Fibroblast of skin of left biceps (primary cell): ENCODE data around the gene HTT-AS.
"Not testable (repeated sequence)": the region's sequence is repeated elsewhere in the genome, so short reads cannot be mapped to it uniquely, and the experiment has no call there.

Source experiments
- DNase-seq, 2 experiments: peaks; one replicate each; pipeline ENCODE4 v3.0.0-alpha.2; 2013; ENCODE audit warnings: low read depth in 2 of 2

The HTT-AS gene

DNA sequence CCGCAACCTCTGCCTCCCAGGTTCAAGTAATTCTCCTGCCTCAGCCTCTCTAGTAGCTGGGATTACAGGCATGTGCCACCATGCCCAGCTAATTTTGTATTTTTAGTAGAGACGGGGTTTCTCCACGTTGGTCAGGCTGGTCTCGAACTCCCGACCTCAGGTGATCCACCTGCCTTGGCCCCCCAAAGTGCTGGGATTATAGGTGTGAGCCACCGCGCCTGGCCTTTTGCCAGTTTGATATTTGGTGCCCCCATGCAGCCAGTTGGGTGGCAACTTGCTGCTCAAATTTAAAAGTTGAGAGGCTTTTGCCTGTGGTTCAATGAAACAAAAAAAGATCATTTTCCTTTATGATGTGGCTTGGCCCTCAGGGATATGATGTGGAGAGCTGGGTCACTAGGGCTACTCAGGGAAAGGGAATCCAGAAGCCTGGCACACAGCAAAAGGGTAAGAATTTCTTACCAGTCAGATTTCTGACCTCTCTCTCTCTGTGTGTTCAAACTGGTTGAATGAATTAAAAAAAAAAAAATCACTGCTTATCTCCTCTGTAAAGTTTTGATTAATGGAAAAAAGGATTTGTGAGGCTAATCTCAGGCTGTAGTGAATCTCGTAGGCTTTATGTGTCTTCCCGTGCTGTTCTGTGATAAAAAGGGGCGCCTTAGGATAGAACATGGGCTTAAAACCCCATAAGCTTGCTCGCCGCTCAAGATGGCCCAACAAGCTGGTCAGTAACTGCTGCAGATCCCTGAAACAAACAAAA is 23.0 kb downstream of the HTT-AS start:
- DNase-seq: not testable (repeated sequence)

DNA sequence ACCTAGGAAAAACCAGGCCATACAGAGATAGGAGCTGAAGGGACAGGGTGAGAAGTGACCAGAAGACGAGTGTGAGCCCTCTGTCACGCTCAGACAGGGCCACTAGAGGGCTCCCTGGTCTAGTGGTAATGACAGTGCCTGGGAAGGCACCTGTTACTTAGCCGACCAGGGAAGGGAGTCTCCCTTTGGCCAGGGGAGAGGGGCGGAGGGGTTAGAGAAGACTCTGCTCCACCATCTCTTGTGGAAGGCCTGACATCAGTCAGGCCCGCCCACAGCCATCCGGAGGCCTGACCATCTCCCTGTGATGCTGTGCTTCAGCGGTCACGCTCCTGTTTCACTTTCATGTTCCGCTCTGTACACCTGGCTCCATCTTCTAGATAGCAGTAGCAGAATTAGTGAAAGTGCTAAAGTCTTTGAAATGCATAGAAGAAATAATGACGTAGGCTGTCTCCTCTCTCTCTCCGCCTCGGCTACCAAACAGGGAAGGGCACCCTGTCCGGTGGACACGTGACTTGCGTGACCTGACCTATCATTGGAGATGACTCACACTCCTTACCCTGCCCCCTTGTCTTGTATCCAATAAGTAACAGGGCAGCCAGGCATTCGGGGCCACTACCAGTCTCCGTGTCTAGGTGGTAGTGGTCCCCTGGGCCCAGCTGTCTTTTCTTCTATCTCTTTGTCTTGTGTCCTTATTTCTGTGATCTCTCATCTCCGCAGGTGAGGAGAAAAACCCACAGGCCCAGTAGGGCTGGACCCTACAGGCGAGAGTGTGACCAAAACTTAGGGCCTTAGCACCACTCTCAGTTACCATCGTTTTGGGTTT is 26.7 kb downstream of the HTT-AS start:
- no peak for DNase-seq

DNA sequence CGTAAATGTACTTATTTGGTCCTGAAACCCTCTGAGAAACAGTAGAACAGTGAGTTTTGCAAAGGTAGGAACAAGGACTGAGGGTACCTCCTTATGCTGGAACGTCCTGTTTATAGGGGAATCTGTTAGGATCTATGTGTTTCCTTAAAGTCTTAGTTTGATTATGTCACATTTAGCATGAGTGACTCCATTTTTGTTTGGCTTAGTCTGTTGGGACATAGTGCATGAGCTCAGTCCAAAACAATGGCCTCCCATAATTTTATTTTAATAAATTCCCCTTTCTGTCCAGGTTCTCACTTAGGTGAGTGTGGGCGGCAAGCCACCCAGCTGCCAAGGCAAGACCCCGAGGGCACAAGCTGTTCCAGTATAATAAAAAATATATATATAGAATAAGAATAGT is 27.7 kb downstream of the HTT-AS start:
- DNase-seq: no peak

DNA sequence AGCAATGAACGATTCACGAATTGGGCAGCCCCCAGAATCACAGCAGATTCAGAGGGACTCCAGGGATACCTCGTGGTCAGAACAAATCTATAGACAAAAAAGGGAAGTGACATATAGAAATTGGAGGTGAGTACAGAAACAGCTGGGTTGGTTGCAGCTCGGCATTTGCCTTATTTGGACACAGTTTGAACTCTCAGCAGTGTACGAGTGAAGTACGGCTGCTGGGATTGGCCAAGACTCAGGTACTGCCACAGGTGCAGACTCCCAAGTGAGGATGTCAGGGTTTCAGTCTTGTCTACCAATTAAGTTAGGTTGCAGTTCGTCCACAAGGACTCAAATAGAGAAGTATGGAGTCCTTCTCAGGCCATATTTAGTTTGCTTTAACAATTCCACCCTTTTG is 28.2 kb downstream of the HTT-AS start:
- DNase-seq: no peak

DNA sequence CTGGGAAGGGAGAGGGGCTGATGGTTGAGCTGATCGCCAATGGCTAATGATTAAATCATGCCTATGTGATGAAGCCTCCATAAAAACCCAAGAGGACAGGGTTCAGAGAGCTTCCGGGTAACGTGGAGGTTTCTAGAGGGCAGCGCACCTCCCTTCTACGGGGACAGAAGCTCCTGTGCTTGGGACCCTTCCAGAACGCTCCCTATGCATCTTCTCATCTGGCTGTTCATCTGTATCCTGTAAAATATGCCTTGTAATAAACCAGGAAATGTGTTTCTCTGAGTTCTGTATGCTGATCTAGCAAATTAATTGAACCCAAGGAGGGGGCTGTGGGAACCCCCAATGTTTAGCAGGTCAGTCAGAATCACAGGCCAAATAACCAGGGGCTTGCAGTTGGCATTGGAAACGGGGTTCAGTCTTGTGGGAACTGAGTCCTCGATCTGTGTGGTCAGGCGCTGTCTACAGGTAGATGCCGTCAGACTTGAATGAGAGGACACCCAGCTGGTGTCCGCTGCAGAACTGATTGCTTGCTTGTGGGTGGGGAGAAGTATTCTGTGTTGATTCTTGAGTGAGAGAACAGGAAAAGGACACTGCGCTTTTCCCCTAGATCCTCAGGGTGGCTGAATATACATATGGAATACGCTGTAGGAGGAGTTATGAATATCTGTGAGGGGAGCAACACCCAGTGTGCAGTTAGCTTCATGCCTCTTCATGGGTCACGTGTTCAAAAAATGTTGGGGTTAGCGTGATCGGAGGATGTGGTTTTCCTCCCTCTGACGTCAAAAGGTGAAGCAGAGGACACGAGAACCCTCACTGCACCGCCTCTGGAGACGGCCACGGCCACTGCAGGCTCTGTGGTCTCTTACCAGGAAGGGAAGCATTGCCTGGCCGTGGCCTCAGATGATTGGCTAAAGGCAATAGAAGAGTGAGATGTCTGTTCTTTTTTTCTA is 29.2 kb downstream of the HTT-AS start:
- no peak for DNase-seq

DNA sequence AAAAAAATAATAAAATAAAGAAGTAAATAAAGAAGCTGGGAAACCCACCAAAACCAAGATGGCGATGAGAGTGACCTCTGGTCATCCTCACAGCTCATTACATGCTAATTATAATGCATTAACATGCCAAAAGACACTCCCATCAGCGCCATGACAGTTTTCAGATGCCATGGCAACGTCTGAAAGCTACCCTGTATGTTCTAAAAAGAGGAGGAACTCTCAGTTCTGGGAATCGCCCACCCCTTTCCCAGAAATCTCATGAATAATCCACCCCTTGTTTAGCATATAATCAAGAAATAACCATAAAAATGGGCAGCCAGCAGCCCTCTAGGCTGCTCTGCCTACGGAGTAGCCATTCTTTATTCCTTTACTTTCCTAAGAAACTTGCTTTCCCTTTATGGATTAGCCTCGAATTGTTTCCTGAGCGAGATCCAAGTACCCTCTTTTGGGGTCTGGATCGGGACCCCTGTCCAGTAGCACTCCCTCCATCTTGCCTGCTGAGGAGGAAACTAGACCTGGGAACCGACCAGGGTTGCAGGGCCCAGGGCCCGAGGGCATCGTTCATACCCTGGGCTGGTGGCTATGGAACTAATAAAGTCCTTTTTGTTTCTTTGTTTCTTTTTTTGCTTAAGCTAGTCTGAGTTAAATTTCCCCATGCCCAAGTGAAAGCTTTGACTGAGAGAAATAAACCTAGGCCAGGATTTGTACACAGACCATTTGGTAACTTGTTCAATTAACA is 30.9 kb downstream of the HTT-AS start:
- no peak for DNase-seq

DNA sequence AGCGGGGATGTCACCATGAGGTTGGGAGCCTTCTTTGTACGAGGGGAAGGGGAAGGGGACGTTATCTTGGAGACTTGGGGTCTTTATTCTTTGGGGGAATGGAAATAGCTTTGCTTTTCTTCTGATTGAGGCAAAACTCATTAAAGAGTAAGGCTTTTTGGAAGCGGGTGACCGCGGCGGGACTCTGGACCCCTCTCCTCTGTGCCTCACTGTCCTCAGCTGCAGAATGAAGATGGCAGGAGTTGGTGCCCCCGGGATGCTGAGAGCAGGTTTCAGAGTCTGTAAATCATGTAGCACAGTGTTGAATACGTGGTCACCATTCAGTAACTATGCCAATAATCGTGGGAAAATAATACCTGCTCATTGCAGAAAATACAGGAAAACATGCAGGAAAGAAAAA is 32.1 kb downstream of the HTT-AS start:
- DNase-seq: no peak

DNA sequence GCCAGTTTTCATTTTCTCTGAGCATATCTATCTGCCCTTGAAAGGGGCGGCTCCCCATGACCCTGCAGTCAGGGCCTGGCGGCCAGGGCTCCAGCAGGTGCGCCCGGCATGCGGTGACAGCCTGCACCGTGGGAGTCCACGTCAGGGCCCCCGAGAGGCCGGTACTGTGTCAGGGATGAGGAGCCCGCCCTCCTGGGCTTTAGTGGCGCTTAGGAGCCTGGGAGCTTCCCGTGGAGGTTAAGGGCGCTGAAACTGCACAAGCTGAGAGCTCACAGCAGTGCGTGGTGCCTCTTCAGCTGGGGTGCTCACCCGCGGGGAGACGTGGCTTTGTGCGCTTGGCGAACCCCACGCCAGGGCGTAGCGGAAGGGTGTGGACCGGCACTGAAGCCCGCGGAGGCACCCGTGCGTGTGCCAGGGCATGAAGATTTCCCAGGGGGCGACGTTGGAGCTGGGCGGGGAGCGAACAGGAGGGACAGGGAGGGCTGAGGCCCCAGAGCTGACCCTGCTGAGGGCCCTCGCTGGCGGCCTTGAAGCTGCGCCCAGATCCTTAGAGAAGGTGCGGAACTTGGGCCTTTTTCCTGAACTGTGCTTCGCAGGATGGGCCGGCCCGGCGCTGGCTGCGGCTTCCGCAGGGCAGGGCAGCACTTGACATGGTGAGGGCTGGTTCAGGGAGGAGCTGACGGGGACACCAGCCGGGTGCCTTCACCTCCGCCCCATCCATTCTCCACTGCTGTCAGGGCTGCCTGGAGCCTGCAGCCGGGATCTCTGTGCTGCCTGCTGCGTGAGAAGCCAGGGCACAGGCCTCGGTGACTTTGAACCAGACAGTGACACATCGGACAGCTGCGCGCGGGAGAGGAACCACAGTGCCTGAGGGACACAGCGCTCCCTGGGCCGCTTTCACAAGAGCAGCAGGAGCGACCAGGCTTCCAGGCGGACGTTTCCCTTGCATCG is 32.9 kb downstream of the HTT-AS start:
- no peak for DNase-seq

DNA sequence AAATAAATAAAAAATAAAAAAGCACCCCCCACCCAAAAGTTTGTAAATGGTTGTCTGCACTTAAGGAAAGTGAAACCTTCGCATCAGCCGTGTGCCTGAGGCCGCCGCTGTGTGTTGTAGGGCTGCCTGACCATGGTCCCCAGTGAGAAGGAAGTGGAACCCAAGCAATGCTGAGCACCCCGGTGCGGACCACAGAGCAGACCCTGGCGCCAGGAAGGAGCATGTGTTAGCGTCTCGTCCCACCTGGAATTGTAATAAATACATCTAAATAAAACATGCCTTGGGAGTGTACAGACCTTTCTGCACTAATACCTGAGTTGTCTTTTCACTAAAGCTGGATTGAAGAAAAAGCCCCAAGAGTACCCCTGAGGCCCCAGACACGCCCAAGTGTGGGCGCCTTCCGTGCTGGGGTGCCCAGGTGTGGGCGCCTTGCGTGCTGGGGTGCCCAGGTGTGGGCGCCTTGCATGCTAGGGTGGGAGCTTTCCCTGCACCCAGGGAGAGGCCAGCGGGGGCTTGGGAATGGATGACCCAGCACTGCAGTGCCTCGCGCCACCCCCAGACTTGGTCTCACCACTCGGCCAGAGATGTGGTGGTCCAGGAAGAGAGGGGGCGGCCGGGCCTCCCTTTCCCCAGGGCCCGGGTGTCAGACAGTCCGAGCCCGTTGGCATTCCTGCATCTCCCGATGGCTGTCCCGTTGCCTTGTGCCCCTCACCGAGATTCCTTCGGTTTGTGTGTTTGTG is 33.7 kb downstream of the HTT-AS start:
- DNase-seq: no peak

DNA sequence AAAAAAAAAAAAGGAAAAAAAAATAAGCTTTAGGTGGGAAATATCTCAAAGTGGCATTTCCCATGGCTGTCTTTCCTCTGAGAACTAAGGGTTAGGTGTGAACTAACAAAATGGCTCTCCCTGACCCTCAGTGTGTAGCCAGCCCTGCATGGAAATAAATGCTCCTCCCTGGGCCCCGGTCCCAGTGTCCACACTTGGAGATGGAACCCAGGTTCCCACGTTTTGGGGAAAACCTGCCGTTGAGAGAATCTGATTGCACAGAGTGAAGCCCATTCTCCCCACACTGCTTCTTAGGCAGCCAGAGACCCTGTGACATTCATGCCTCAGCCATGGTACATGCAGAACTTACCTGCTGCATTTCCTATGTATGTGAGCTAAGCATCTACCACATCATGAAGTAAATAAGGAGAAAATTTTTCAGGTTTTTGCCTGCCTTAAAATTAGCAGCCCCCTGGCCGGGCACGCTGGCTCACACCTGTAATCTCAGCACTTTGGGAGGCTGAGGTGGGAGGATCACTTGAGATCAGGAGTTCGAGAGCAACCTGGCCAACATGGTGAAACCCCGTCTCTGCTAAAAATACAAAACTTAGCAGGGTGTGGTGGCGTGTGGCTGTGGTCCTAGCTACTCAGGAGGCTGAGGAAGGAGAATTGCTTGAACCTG is 34.5 kb downstream of the HTT-AS start:
- DNase-seq: no peak

DNA sequence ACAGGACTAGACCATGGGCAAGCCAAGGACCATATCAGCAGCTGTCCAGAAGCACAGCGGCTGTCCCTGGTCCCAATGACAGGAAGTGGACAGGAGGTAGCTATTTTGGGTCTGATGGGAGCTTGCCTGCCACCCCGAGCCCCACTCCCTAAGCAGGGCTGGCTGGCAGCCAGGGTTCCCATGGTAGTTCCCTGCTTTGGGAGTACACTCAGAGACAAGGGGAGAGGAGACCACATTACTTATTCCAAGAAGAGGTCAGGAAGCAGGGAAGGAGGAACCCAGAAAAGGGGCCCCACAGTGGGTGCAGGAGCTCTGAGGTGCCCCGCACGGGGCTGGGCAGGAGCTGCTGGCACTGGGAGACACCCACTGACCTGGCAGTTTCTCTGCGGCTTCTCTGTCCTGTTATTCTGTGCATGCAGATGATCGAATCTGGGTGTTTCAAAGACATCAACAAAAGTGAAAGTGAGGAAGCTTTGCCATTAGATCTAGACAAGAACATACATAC is 36.3 kb downstream of the HTT-AS start:
- no peak for DNase-seq

DNA sequence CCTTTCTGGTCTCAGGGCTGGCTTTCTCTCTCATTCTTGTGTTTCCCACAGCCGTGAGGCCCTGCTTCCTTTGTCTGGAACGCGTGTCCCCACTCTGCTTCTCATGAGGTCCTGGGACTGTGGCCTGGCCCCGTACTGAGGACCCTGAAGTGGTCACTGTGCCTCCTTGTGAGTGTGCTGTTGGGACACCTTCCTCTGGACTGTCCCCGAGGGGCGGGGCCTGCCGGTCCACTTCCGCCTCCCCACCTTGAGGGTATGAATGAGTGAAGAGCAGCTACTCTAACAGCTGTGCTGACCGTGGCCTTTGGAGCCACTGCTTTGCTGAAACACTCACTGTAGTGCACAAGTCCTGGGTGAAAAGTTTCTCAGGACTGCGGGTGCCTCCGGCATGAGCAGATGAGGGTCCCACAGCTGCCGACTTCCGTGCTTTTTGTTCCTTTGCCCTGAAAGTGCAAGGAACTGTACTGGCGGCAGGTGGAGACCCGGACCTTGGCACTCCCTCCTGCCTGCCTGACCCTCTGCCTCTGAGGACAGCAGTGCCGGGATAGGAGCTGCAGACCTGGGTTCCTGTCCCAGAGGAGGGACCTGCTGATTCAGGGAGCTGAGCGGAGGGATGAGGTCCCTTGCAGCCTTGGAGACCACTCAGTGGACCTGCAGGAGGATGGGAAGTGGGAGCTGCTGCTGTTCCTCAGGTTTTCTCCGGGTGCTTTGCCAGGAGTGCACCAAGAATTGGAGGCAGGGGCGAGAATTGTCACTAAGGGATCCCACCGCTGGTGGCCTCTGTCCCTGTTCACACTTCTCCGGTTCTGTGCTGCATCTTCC is 38.0 kb downstream of the HTT-AS start:
- DNase-seq: no peak

DNA sequence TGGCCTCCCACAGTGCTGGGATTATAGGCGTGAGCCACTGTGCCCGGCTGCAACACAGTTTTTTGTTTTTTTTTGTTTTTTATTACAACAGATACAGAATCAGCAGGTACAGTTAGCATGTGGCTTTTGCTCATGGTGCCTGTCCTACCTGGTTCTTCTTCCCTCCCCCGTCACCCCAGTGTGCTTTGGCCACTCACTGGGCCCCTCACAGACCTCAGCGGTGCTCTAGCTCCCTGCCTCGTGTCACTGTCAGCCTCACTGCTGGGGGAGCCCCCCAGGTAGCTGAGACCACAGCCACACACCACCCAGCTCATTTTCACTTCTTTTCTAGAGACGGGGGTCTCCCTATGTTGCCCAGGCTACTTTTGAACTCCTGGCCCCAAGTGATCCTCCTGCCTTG is 38.7 kb downstream of the HTT-AS start:
- no peak for DNase-seq

DNA sequence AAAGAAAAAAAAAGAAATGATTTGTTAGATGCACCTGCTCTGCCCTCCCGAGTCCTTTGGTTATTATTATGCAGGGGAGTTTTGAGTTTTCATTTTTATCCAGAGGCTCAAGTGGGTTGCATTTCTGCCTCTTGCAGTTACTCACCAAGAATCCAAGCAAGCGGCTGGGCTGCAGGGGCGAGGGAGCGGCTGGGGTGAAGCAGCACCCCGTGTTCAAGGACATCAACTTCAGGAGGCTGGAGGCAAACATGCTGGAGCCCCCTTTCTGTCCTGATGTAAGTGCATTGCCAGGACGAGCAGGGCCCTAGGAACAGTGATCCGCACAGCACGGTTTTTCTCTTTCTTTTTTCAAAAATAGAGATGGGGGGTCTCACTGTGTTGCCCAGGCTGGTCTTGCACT is 39.1 kb downstream of the HTT-AS start:
- DNase-seq: no peak

DNA sequence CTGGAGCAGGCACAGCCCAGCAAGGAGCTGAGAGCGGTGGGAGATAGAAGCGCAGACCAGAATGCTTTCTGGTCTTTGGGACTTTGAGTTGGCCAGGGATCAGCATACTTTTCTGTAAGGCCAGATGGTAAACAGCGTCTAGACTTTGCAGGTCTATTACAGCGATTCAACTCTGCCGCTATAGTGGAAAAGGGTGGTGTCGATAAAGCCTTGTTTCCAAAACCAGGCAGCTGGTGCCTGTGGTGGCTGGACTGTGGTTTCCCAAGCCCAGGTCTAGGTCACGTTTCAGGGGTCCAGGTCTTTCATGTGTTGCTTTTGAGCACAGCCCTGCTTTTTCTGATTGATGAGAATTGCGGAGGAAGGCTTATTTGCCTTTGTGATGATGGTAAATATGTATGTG is 40.1 kb downstream of the HTT-AS start:
- DNase-seq: no peak

DNA sequence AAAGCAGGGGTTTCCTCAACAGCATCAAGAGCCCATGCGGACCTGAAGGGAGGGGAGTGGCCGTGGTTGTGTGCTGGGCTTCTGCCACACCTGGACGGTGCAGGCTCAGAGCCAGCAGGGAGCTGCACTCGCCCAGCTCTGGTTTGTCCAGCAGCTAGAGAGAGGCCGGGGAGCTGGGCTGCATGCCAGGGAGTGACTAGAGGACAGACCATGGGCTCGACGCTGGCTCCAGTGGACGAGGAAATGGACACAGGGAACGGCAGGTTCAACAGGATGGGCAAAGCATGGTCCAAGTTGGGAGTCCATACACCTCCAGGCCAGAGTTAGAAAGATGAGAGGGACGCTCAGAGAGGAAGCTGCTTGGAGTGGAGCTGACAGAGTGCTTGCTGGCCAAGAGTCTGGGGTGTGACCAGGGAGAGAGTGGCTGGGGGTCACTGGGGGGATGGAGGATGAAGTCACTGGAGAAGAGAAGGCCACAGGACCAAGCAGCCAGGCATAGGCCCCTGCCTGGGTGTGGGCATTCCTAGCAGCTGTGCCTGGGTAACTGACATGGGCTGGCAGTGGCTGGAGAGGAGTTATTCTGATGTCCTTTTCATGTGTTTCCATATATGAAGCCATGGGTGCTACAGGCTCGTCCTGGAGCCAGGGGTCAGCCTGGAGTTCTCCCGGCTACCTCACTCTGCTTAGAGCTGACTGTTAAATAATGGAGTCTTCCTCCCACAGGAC is 42.8 kb downstream of the HTT-AS start:
- DNase-seq: no peak
